GM18907 (cell line): ENCODE data around the gene RRP1.

Experiments used
- ATAC-seq: cut with Tn5 transposase; IDR thresholded peaks from one replicate; pipeline ENCODE4 v1.9.1; 2021; ENCODE audit warnings: mild to moderate bottlenecking, moderate library complexity; ENCODE audit not compliant: unreplicated experiment

The RRP1 gene

GRCh38 chr21:43789276-43790009 lies at the start of gene RRP1:
Gene RRP1, plus strand, starts transcription at chr21:43789577. Its CDS starts 53 bp downstream, at chr21:43789630.
- peak; percentile 77 for ATAC-seq

DNA sequence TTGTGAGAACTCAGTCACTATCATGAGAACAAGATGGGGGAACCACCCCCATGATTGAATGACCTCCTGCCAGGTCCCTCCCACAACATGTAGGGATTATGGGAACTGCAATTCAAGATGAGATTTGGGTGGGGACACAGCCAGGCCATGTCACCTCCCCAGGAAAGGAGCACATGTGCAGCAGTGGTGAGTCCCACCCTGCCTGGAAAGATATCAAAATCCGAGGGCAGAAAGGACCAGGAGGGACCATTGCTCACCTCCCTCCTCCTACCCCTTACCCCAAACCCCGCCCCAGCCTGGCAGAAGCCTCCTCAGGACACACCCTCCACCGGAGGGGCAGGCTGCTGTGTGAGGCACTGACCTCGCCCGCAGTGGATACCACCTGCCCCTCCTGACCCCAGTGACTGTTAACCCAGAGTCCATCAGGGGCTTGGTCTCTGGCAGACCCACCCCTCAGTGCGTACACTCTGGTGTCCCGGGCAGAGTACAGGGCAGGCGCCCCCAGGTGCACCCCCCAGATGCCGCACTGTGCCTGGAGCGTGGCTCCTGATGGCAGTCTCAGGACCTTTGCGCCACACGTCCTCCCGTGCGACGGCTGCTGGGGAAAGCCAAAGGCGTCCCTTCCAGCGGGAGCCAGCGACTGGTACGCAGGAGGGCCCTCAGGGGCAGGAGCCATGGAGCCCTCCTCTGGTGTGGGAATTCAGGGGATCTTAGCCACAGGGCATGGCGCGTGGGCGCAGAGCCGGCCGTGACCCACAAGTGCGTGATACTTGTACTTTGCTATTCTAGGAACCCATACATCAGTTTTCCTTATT lies 49.5 kb upstream of the RRP1 start:
- no peak for ATAC-seq

DNA sequence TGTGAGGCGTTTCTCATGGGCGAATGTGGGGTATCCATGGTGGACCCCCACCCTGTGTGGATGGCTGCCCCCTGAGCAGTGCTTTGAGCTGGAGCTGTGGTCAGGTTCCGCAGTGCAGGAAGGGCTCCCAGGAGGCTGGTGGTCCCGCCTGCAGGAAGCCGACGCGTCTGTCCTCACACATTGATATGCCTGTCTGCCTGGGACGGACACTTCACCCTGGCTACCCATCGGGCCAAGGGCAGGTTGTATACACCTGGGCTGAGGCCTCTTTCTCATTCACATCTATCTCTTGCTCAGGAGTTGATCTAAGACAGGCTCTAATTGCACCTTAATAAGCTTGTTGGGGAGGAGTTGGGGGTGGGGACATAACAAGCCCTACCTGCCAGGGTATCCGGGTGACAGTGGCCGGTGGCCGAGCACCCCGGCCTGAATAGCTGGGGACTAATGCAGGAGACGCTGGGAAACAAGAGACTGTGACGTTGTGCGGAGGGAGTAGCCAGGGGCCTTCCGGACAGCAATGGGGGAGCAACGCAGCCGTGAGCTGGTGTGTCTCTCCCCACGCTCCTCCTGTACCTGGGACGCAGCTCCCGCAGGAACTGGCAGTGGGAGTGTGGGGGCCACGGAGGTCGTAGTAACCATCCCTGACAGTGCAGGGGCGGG lies 48.8 kb upstream of the RRP1 start:
- no peak for ATAC-seq

DNA sequence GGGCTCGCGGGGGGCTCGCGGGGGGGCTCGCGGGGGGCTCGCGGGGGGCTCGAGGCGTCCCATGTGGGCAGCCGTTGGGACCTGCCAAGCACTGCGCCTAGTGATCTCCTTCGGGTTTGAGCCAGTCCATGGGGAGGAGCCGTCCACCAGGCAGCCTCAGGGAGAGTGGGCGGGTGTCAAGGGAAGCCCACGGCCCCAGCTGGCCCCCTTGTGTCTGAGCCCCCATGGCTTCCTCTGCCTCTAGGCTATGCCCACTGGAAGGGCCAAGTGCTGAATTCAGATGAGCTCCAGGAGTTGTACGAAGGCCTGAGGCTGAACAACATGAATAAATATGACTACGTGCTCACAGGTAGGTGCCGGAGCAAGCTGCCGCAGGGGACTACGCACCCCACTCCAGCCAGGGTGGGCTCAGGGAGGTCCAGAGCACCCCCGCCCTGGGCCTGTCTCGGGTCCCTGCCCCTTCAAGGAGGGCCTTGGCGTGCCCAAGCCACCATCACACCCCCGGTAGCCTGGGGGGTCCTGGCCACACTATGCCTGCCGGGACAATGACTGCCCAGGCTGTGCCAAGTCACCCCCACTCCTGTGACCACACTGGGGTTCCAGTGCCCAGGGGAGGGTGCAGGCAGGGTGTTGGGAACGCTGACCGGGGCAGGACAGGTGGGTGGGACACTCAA lies 47.8 kb upstream of the RRP1 start:
- no peak for ATAC-seq

GRCh38 chr21:43743947-43744346 lies 45.4 kb upstream of the RRP1 start:
- no peak for ATAC-seq

GRCh38 chr21:43744725-43745124 lies 44.7 kb upstream of the RRP1 start:
- no peak for ATAC-seq

GRCh38 chr21:43745772-43746517 lies 43.4 kb upstream of the RRP1 start:
- no peak for ATAC-seq

GRCh38 chr21:43748622-43749021 lies 40.8 kb upstream of the RRP1 start:
- no peak for ATAC-seq

GRCh38 chr21:43749651-43750262 lies 39.6 kb upstream of the RRP1 start:
- no peak for ATAC-seq

- no peak for ATAC-seq
Observed at GRCh38 chr21:43750339-43751033, 38.9 kb upstream of the RRP1 start.

DNA sequence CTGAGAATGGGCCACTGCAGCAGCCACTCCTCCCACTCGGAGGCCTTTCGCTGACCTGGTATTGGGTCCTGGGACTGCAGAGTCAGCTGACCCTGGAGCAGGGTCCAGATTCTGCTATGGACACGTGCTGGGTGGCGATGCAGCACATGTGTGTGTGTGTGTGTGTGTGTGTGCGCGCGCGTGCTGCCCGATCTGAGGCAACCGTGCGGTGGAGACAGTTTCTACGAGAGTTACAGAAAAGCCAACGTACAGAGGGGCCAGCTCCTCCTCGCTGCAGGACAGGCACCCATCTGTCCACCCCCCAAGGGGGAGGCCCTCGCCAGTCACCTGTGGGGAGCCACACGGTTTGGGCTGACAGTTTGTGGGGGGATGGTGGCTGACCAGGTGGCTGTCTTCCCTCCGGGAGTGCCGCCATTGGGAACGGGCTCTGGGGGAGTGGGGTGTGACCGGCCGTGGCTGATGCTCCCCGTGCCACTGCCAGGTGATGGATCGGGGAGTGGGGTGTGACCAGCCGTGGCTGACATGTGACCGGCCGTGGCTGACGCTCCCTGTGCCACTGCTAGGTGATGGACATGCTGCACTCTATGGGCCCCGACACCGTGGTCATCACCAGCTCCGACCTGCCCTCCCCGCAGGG lies 37.3 kb upstream of the RRP1 start:
- no peak for ATAC-seq

DNA sequence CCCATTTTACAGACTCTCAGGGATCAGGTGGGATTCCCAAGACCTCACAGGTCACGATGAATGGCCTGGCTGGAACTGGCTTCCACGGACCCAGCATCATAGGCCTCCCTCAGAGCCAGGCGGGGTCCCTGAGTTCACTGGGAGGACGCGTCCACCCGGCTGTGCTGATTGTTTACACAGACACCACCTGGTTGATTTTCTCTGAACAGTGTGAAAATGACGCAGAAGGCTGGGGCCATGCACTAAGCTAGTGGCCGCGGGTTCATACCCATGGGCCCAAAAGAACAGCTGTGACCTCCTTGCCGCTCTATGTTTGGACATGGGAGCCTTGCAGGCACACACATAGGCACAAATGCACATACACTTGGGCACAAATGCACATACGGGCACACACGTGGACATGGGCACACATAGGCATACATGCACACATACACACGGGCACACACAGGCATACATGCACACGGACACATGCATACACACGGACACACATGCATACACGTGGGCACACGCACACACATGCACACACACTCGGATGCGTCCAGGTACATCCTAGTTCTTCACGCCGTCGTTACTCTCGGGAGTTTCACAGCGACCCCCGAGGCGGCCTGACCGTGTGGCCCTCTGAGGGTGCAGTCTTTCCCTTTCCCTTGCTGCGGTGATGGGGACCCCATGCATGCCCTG lies 36.5 kb upstream of the RRP1 start:
- no peak for ATAC-seq

GRCh38 chr21:43753439-43753799 lies 36.0 kb upstream of the RRP1 start:
- no peak for ATAC-seq

DNA sequence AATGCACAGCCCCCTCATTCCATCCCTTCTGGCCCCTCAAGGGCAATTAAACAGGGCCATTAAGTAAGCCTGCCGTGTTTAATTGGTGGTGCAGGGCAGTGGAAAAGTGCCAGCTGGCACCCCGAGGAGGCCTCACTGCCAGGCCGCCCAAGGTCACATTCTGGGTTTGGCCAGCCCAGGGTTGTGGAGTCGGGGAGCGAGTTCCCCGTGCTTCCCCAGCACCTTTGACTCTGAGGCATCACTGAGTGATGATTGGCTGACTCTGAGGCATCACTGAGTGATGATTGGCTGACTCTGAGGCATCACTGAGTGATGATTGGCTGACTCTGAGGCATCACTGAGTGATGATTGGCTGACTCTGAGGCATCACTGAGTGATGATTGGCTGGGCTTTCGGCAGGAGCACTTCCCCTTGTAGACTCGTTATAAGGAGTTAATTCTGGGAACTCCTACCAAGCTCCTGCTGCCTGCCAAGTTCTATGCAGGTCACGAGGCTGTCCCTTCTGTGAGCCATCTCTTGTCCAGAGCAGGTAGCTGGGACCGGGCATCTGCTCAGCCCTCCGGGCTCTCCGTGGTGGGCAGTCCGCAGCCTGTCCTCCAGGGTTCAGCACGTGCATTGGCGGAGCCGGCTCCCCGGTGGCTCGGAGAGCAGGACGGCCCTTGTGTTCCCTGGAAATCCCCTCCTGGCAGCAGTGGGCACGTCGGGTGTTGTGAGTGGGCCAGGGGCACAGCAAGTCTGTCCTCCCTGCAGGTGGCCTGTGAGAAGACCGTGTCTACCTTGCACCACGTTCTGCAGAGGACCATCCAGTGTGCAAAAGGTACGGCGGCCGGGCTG lies 34.2 kb upstream of the RRP1 start:
- no peak for ATAC-seq

DNA sequence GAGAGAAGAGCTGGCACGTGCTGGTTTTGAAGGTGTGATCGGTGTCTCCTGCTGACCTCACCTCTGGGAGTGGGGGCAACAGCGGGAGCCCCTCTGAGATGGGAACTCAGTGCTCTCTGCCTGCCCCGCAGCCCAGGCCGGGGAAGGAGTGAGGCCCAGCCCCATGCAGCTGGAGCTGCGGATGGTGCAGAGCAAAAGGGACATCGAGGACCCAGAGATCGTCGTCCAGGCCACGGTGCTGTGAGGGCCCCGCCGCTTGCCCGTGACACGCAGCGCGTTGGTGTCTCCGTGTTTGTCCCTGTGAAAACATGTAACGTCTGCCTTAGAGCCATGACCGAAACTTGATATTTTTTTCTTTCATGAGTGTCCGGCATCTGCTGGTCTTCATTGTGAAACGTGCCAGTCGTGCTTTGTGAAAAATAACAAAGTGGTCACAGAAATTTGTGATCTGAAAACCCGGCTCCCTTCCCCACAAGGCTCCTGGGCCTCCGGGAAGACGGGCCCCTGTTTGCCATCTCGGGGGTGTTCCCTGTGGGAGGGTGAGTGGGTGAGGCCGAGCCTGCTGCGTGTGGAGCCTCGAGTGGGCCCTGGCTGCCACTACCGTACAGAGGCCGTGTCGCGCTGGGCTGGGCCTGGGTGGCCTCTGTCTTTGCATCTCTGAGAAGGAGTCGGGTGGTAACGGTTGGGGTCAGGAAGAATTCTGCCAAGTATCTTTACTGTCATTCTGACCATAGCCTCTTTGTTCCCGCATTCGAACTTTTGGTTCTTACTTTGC lies 33.4 kb upstream of the RRP1 start:
- ATAC-seq, result no peak

DNA sequence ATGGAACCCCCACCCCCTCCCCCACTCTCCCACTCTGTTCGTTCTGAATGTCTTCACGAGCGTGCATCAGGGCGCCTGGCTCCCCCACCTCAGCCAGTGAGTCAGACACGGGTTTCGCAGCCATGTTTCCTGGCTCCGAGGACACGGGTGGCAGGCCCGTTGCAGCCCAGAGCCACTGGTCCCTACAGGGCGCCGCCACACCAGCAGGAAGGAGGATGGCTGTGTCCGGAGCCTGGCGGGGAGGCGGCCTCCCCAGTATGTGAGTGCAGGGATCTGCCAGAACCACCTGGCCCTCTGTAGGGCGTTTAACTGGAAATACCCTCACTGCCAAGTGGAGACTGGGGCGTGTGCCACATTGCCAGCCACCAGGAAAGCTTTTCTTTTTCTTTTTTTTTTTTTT lies 31.8 kb upstream of the RRP1 start:
- ATAC-seq, result no peak

GRCh38 chr21:43758111-43758641 lies 31.2 kb upstream of the RRP1 start:
- no peak for ATAC-seq
